ENCODE measurements around the gene MVK.

Gene MVK

GRCh38 chr12:109567967-109568366, 5.6 kb upstream of the MVK start:
- DNase-seq, result no peak

GRCh38 chr12:109568486-109568885, 5.1 kb upstream of the MVK start:
- DNase-seq, result no peak

GRCh38 chr12:109571773-109572505, 1.7 kb upstream of the MVK start:
- no peak for DNase-seq

GRCh38 chr12:109572506-109572845, 1.1 kb upstream of the MVK start:
- no peak for DNase-seq

GRCh38 chr12:109573914-109574244, 285 bp downstream of the MVK start:
- no peak for DNase-seq

- no peak for DNase-seq
Measured at GRCh38 chr12:109575683-109576082, 2.1 kb downstream of the MVK start.

GRCh38 chr12:109577311-109577710, 3.7 kb downstream of the MVK start:
- DNase-seq, result no peak

- DNase-seq, result no peak
Measured at GRCh38 chr12:109578330-109578927, 4.8 kb downstream of the MVK start.

- DNase-seq, result no peak
Measured at GRCh38 chr12:109579639-109580038, 6.0 kb downstream of the MVK start.

GRCh38 chr12:109580272-109580671, 6.7 kb downstream of the MVK start:
- no peak for DNase-seq

- DNase-seq, result no peak
Measured at GRCh38 chr12:109580684-109581333, 7.2 kb downstream of the MVK start.

- DNase-seq, result no peak
Measured at GRCh38 chr12:109581334-109581691, 7.7 kb downstream of the MVK start.

GRCh38 chr12:109581856-109582255, 8.3 kb downstream of the MVK start:
- no peak for DNase-seq

GRCh38 chr12:109582636-109583035, 9.0 kb downstream of the MVK start:
- DNase-seq, result no peak

GRCh38 chr12:109583733-109584132, 10.1 kb downstream of the MVK start:
- DNase-seq, result no peak

- no peak for DNase-seq
Measured at GRCh38 chr12:109586385-109587296, 13.0 kb downstream of the MVK start.

- DNase-seq, result no peak
Measured at GRCh38 chr12:109587921-109588320, 14.3 kb downstream of the MVK start.

GRCh38 chr12:109588461-109589239, 15.1 kb downstream of the MVK start:
- DNase-seq, result no peak

GRCh38 chr12:109589240-109589590, 15.6 kb downstream of the MVK start:
- no peak for DNase-seq

- no peak for DNase-seq
Measured at GRCh38 chr12:109589691-109590245, 16.2 kb downstream of the MVK start.

GRCh38 chr12:109590566-109590965, 17.0 kb downstream of the MVK start:
- DNase-seq, result no peak

- no peak for DNase-seq
Measured at GRCh38 chr12:109591041-109591440, 17.4 kb downstream of the MVK start.

Data from activated effector memory CD4-positive, alpha-beta T cell treated with anti-CD3 and anti-CD28 coated beads, Interleukin-2, amount 50 U/mL, for 16 hours (primary cell).